Suprapubic skin (tissue), 3 donors: ENCODE data around the gene RNLS.

Experiments used
- EP300 ChIP-seq: sonication (generic); formaldehyde crosslinking; IDR thresholded peaks from one replicate; pipeline ENCODE4 v1.6.1; 2017; ENCODE audit warnings: antibody characterized with exemption
- POLR2A ChIP-seq, 2 donors: fragments of 450-650 bp; IDR thresholded peaks; one replicate each; pipeline ENCODE4 v1.6.1; 2017; ENCODE audit warnings: antibody characterized with exemption in 2 of 2, mild to moderate bottlenecking in 2 of 2, moderate library complexity in 2 of 2
- TF ChIP-seq, protein P1 (sequence below), 2 donors: fragments of 200-600 bp in 1 of 2; fragments of 450-650 bp in 1 of 2; sonication (generic) in 1 of 2; IDR thresholded peaks; one replicate each; pipeline ENCODE4 v1.5.1; 2016 to 2019; ENCODE audit warnings: antibody characterized with exemption in 2 of 2, mild to moderate bottlenecking in 1 of 2, moderate library complexity in 1 of 2

DNA sequence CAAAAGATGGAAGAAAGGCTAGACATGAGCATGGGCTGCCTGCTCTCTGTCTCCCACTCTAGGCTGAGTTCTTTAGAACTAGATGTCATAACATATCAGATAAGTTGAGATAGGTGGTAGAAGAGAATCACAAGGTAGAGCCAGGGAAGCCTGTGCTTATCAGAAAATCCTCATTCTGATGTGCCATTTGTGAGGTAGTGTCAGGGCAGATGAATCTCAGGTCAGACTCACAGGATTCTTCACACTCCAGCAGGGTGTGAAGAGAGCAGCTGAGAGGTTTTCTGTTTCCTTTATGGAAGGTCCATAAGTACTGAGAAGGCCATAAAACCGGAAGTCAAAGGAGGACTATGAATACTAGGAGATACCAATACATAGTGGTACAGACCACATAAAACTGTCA is 132.9 kb downstream of the RNLS start:
- no peak for TF ChIP-seq POLR2A (IDR thresholded peaks at IDR 0.05)
- TF ChIP-seq, protein P1, sequence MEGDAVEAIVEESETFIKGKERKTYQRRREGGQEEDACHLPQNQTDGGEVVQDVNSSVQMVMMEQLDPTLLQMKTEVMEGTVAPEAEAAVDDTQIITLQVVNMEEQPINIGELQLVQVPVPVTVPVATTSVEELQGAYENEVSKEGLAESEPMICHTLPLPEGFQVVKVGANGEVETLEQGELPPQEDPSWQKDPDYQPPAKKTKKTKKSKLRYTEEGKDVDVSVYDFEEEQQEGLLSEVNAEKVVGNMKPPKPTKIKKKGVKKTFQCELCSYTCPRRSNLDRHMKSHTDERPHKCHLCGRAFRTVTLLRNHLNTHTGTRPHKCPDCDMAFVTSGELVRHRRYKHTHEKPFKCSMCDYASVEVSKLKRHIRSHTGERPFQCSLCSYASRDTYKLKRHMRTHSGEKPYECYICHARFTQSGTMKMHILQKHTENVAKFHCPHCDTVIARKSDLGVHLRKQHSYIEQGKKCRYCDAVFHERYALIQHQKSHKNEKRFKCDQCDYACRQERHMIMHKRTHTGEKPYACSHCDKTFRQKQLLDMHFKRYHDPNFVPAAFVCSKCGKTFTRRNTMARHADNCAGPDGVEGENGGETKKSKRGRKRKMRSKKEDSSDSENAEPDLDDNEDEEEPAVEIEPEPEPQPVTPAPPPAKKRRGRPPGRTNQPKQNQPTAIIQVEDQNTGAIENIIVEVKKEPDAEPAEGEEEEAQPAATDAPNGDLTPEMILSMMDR (IDR thresholded peaks at IDR 0.05), result no peak
- TF ChIP-seq EP300, result no peak
